ENCODE measurements around the gene VPS39.

Gene VPS39

DNA sequence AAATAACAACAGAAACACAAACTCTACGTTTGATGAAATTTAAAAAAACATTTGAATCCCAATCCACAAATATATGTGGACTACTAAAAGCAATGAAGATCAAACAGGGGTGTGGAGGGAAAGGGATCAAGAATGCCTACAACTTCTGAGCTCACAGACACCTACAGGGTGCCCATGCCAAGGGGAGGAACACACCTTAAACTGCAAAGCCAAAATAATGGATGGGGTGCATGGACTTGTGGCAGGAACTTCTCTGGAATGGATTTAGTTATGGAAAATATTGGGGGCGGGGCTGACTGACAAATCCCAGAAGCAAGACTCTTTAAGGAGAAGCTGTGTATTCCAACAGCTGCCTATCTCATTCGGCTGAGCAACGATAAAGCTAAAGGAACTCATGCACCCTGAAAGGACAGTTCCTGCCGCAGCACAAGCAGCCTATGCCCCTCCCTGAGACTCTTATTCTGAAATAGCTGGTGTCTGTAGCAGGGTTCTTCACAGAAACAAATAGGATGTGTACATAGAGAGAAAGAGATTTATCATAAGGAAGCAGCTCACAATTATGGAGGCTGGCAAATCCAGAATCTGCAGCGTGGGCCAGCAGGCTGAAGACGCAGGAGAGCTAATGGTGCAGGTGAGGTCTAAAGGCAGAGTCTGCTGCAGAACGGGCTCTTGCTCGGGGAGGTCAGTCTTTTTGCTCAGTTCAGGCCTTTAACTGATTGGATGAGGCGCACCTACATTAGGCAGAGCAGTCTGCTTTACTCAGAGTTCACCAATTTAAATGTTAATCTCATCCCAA, 89.3 kb downstream of the VPS39 start:
- Histone ChIP-seq H3K79me2 (ENCODE audit: insufficient read depth, low read length) (no peaks in the 10 kb centered on the region), H3K9me3 (ENCODE audit: insufficient read depth, low read length) (no peaks in the 10 kb centered on the region), H3F3A (ENCODE audit: insufficient read depth) (no peaks in the 10 kb centered on the region), H3K36me3 (ENCODE audit: low read length) (no peaks in the 10 kb centered on the region), H4K20me1 (ENCODE audit: low read depth, low read length) (no peaks in the 10 kb centered on the region; the same call in 1 of the 2 replicates), H3K27me3 (ENCODE audit: low read length) (no peaks in the 10 kb centered on the region), H3K9me2 (replicated peaks; ENCODE audit: insufficient read depth, low read length) (no peaks in the 10 kb centered on the region), H3K4me3 (ENCODE audit: insufficient read depth, low read length, poor library complexity, severe bottlenecking) (no peak overlapping the region), H3K27ac (ENCODE audit: low read depth, low read length) (no peak overlapping the region), H2AFZ (ENCODE audit: low read depth, low read length, severe bottlenecking) (no peak overlapping the region), H3K9ac (ENCODE audit: low read length) (no peak overlapping the region), H3K4me2 (ENCODE audit: low read depth, low read length, poor library complexity, severe bottlenecking) (no peak overlapping the region)
- TF ChIP-seq, protein P1, sequence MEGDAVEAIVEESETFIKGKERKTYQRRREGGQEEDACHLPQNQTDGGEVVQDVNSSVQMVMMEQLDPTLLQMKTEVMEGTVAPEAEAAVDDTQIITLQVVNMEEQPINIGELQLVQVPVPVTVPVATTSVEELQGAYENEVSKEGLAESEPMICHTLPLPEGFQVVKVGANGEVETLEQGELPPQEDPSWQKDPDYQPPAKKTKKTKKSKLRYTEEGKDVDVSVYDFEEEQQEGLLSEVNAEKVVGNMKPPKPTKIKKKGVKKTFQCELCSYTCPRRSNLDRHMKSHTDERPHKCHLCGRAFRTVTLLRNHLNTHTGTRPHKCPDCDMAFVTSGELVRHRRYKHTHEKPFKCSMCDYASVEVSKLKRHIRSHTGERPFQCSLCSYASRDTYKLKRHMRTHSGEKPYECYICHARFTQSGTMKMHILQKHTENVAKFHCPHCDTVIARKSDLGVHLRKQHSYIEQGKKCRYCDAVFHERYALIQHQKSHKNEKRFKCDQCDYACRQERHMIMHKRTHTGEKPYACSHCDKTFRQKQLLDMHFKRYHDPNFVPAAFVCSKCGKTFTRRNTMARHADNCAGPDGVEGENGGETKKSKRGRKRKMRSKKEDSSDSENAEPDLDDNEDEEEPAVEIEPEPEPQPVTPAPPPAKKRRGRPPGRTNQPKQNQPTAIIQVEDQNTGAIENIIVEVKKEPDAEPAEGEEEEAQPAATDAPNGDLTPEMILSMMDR (IDR thresholded peaks at IDR 0.05; ENCODE audit: insufficient read depth, low read length, poor library complexity, severe bottlenecking), result no peak
- TF ChIP-seq EZH2phosphoT487 (conservative IDR thresholded peaks at IDR 0.05; ENCODE audit: low read length), result no peak

DNA sequence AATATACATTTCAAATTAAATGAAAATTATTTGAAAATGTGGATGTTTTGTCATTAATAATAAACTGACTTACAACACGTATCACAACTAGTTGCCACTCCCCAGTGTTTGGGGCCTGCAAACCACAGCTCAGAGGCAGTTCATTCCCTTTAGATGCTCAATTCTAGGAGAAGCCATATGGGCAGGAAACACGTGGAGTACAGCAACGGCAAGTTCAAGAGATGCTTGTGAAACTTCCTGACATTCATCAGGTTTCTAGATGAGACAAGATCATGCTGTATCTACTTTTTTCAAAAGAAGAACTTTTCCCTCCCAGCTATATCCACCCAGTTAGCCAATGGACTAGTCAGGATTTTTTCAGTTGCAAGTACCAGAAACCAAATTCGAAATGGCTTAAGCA, 96.2 kb downstream of the VPS39 start:
- Histone ChIP-seq H3K4me3 (ENCODE audit: insufficient read depth, low read length, poor library complexity, severe bottlenecking) (no peak overlapping the region), H4K20me1 (ENCODE audit: low read depth, low read length) (no peaks in the 10 kb centered on the region), H3K9ac (ENCODE audit: low read length) (no peak overlapping the region), H2AFZ (ENCODE audit: low read depth, low read length, severe bottlenecking) (no peak overlapping the region), H3K4me2 (ENCODE audit: low read depth, low read length, poor library complexity, severe bottlenecking) (no peak overlapping the region), H3K9me2 (replicated peaks; ENCODE audit: insufficient read depth, low read length) (no peaks in the 10 kb centered on the region), H3F3A (ENCODE audit: insufficient read depth) (no peaks in the 10 kb centered on the region), H3K9me3 (ENCODE audit: insufficient read depth, low read length) (no peaks in the 10 kb centered on the region), H3K27ac (ENCODE audit: low read depth, low read length) (no peak overlapping the region), H3K27me3 (ENCODE audit: low read length) (no peaks in the 10 kb centered on the region), H3K79me2 (ENCODE audit: insufficient read depth, low read length) (no peaks in the 10 kb centered on the region), H3K36me3 (ENCODE audit: low read length) (no peaks in the 10 kb centered on the region)
- TF ChIP-seq EZH2phosphoT487 (conservative IDR thresholded peaks at IDR 0.05; ENCODE audit: low read length), result no peak
- TF ChIP-seq, protein P1 (IDR thresholded peaks at IDR 0.05; ENCODE audit: insufficient read depth, low read length, poor library complexity, severe bottlenecking), result no peak

DNA sequence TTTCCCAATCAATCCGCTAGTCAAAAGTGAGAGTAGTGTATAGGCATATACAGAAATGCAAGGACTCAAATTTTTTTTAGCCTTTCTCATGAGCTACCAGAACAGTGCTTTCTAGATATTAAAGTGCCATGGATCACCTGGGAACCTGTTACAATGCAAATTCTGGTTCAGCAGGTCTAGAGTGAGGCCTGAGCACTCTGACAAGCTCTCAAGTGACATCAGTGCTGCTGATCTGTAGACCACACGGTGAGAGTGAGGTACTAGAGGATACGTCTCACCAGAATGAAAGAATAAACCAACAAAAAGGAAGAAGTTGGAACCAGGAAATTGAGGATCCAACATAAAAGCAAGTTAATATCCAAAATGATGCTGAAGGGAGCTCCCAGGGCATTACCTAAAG, 97.7 kb downstream of the VPS39 start:
- no peak overlapping the region for H3K9ac ChIP-seq (ENCODE audit: low read length)
- H2AFZ ChIP-seq (ENCODE audit: low read depth, low read length, severe bottlenecking), result no peak overlapping the region
- H3K36me3 ChIP-seq (ENCODE audit: low read length), result no peaks in the 10 kb centered on the region
- H3K27me3 ChIP-seq (ENCODE audit: low read length), result no peaks in the 10 kb centered on the region
- H4K20me1 ChIP-seq (ENCODE audit: low read depth, low read length), result no peaks in the 10 kb centered on the region
- H3F3A ChIP-seq (ENCODE audit: insufficient read depth), result no peaks in the 10 kb centered on the region
- TF ChIP-seq, protein P1 (IDR thresholded peaks at IDR 0.05; ENCODE audit: insufficient read depth, low read length, poor library complexity, severe bottlenecking), result no peak
- TF ChIP-seq EZH2phosphoT487 (conservative IDR thresholded peaks at IDR 0.05; ENCODE audit: low read length), result no peak
- no peaks in the 10 kb centered on the region for H3K79me2 ChIP-seq (ENCODE audit: insufficient read depth, low read length)
- no peaks in the 10 kb centered on the region for H3K9me2 ChIP-seq (replicated peaks; ENCODE audit: insufficient read depth, low read length)
- no peak overlapping the region for H3K4me3 ChIP-seq (ENCODE audit: insufficient read depth, low read length, poor library complexity, severe bottlenecking)
- H3K27ac ChIP-seq (ENCODE audit: low read depth, low read length), result no peak overlapping the region
- no peak overlapping the region for H3K4me2 ChIP-seq (ENCODE audit: low read depth, low read length, poor library complexity, severe bottlenecking)
- H3K9me3 ChIP-seq (ENCODE audit: insufficient read depth, low read length), result no peaks in the 10 kb centered on the region

All from SU-DHL-6 (cell line).